GOT3 (cell line): ENCODE results near the gene NAGPA.

Experiments
- DNase-seq: peaks from one replicate; lab custom pipeline; 2025; ENCODE audit warnings: mixed read lengths; lab: John Stamatoyannopoulos, UW

Gene NAGPA

GRCh38 chr16:5002699-5003143 lies 31.0 kb downstream of the NAGPA start:
- DNase-seq: no peak

GRCh38 chr16:5001986-5002385 lies 31.7 kb downstream of the NAGPA start:
- DNase-seq: no peak

GRCh38 chr16:5001571-5001970 lies 32.2 kb downstream of the NAGPA start:
- no peak for DNase-seq

GRCh38 chr16:5000573-5001001 lies 33.1 kb downstream of the NAGPA start:
- no peak for DNase-seq

- DNase-seq: no peak
Measured at GRCh38 chr16:4994719-4995434, 38.9 kb downstream of the NAGPA start.

- DNase-seq: no peak
Measured at GRCh38 chr16:4991754-4992153, 42.0 kb downstream of the NAGPA start.

- no peak for DNase-seq
Measured at GRCh38 chr16:4990415-4990814, 43.3 kb downstream of the NAGPA start.

GRCh38 chr16:4989391-4990006 lies 44.2 kb downstream of the NAGPA start:
- DNase-seq: no peak

GRCh38 chr16:4988647-4989046 lies 45.1 kb downstream of the NAGPA start:
- no peak for DNase-seq

GRCh38 chr16:4987580-4988374 lies 46.0 kb downstream of the NAGPA start:
- DNase-seq: no peak

GRCh38 chr16:4987250-4987579 lies 46.5 kb downstream of the NAGPA start:
- DNase-seq: no peak

- no peak for DNase-seq
Measured at GRCh38 chr16:4984174-4984990, 49.4 kb downstream of the NAGPA start.

GRCh38 chr16:4982056-4982867 lies 51.5 kb downstream of the NAGPA start:
- DNase-seq: no peak

- DNase-seq: no peak
Measured at GRCh38 chr16:4981473-4981872, 52.3 kb downstream of the NAGPA start.

- DNase-seq: no peak
Measured at GRCh38 chr16:4980691-4981090, 53.0 kb downstream of the NAGPA start.

- DNase-seq: no peak
Measured at GRCh38 chr16:4979736-4980660, 53.7 kb downstream of the NAGPA start.

- DNase-seq: no peak
Measured at GRCh38 chr16:4979164-4979563, 54.6 kb downstream of the NAGPA start.

- no peak for DNase-seq
Measured at GRCh38 chr16:4976611-4977145, 57.1 kb downstream of the NAGPA start.

- no peak for DNase-seq
Measured at GRCh38 chr16:4976079-4976478, 57.7 kb downstream of the NAGPA start.
